Measurements from ENCODE around the gene RBFOX2.

The RBFOX2 gene

GRCh38 chr22:35852076-35852475, 176.5 kb downstream of the RBFOX2 start:
- no peak for DNase-seq

GRCh38 chr22:35850831-35851230, 177.8 kb downstream of the RBFOX2 start:
- DNase-seq = no peak

- DNase-seq = no peak
Observed at GRCh38 chr22:35846804-35847203, 181.8 kb downstream of the RBFOX2 start.

GRCh38 chr22:35844886-35845285, 183.7 kb downstream of the RBFOX2 start:
- no peak for DNase-seq

- DNase-seq = peak; percentile 4
Observed at GRCh38 chr22:35842954-35843353, 185.7 kb downstream of the RBFOX2 start.

- DNase-seq = no peak
Observed at GRCh38 chr22:35842519-35842913, 186.1 kb downstream of the RBFOX2 start.

GRCh38 chr22:35841907-35842518, 186.6 kb downstream of the RBFOX2 start:
- no peak for DNase-seq

GRCh38 chr22:35840302-35840739, 188.3 kb downstream of the RBFOX2 start:
- DNase-seq = no peak

GRCh38 chr22:35839841-35840301, 188.8 kb downstream of the RBFOX2 start:
- DNase-seq = no peak

- DNase-seq = no peak
Observed at GRCh38 chr22:35838855-35839576, 189.6 kb downstream of the RBFOX2 start.

GRCh38 chr22:35837101-35837727, 191.4 kb downstream of the RBFOX2 start:
- no peak for DNase-seq

- no peak for DNase-seq
Observed at GRCh38 chr22:35835998-35836691, 192.5 kb downstream of the RBFOX2 start.

GRCh38 chr22:35835267-35835997, 193.2 kb downstream of the RBFOX2 start:
- DNase-seq = no peak

GRCh38 chr22:35834061-35834460, 194.6 kb downstream of the RBFOX2 start:
- no peak for DNase-seq

GRCh38 chr22:35830305-35830704, 198.3 kb downstream of the RBFOX2 start:
- no peak for DNase-seq

- DNase-seq = no peak
Observed at GRCh38 chr22:35824256-35824655, 204.4 kb downstream of the RBFOX2 start.

- DNase-seq = no peak
Observed at GRCh38 chr22:35821654-35822053, 207.0 kb downstream of the RBFOX2 start.

- no peak for DNase-seq
Observed at GRCh38 chr22:35819421-35819820, 209.2 kb downstream of the RBFOX2 start.

GRCh38 chr22:35818897-35819296, 209.7 kb downstream of the RBFOX2 start:
- DNase-seq = no peak

GRCh38 chr22:35812600-35812999, 216.0 kb downstream of the RBFOX2 start:
- DNase-seq = no peak

GRCh38 chr22:35811670-35812069, 217.0 kb downstream of the RBFOX2 start:
- no peak for DNase-seq

- no peak for DNase-seq
Observed at GRCh38 chr22:35809816-35810215, 218.8 kb downstream of the RBFOX2 start.

GRCh38 chr22:35808377-35808776, 220.2 kb downstream of the RBFOX2 start:
- DNase-seq = no peak
